PFSK-1 (cell line): ENCODE results near the gene ZNF655.

Experiments used
- FOXP2 ChIP-seq: optimal IDR thresholded peaks from 2 replicates; pipeline ENCODE3; 2011; ENCODE audit warnings: borderline replicate concordance, control low read depth, inconsistent platforms; ENCODE audit not compliant: insufficient read depth; ENCODE audit errors: extremely low read length, extremely low read depth
- POLR2AphosphoS5 ChIP-seq: IDR thresholded peaks from 2 replicates; pipeline ENCODE4 v1.6.1; 2012; ENCODE audit warnings: low read depth, mild to moderate bottlenecking, control low read depth, low read length, moderate library complexity
- REST ChIP-seq, 2 experiments: IDR thresholded peaks; 2 replicates each; pipeline versions ENCODE4 v1.6.1 to v1.8.0; 2011 to 2012; ENCODE audit warnings: low read depth in 2 of 2, low read length in 2 of 2, control low read depth in 1 of 2, inconsistent platforms in 1 of 2, mild to moderate bottlenecking in 1 of 2, moderate library complexity in 1 of 2; ENCODE audit not compliant: insufficient read depth in 1 of 2
- SIN3A ChIP-seq: IDR thresholded peaks from 2 replicates; pipeline ENCODE4 v1.6.1; 2012; ENCODE audit warnings: mild to moderate bottlenecking, low read length, moderate library complexity, borderline replicate concordance; ENCODE audit not compliant: insufficient read depth
- TAF1 ChIP-seq: IDR thresholded peaks from 2 replicates; pipeline ENCODE4 v1.6.1; 2012; ENCODE audit warnings: low read length, control low read depth, borderline replicate concordance; ENCODE audit not compliant: insufficient read depth

Gene ZNF655

GRCh38 chr7:99615989-99616358 lies 57.5 kb downstream of the ZNF655 start:
- TF ChIP-seq REST (IDR thresholded peaks at IDR 0.05; ENCODE audit: insufficient read depth in 1 of 2, low read depth in 2 of 2, low read length in 2 of 2): no peak
- TF ChIP-seq SIN3A: no peak
- no peak for TF ChIP-seq POLR2AphosphoS5
- no peak for TF ChIP-seq FOXP2
- TF ChIP-seq TAF1: no peak

- 0 out of 2 replicates have a peak, but pooled peaks have one; percentile 23 for TF ChIP-seq SIN3A
- peak; percentile 40 to 62; a peak in 1 of 4 replicates for TF ChIP-seq REST (IDR thresholded peaks at IDR 0.05; ENCODE audit: insufficient read depth in 1 of 2, low read depth in 2 of 2, low read length in 2 of 2)
- TF ChIP-seq POLR2AphosphoS5: peak; percentile 89
- TF ChIP-seq FOXP2: peak; percentile 68
- TF ChIP-seq TAF1: peak; percentile 93
Observed at GRCh38 chr7:99616359-99617191, 58.1 kb downstream of the ZNF655 start, which contains the start of gene ZSCAN25. Gene ZSCAN25 (plus strand): TSS chr7:99616946. CDS start chr7:99619607, 2,661 bp downstream.

- no peak for TF ChIP-seq REST (IDR thresholded peaks at IDR 0.05; ENCODE audit: insufficient read depth in 1 of 2, low read depth in 2 of 2, low read length in 2 of 2)
- no peak for TF ChIP-seq FOXP2
- TF ChIP-seq SIN3A: no peak
- TF ChIP-seq TAF1: no peak
- no peak for TF ChIP-seq POLR2AphosphoS5
Observed at GRCh38 chr7:99617192-99617781, 58.8 kb downstream of the ZNF655 start.

GRCh38 chr7:99618726-99619125 lies 60.3 kb downstream of the ZNF655 start:
- TF ChIP-seq TAF1 (no peak), SIN3A (no peak)

GRCh38 chr7:99619571-99620130 lies 61.2 kb downstream of the ZNF655 start:
- TF ChIP-seq FOXP2 (no peak), SIN3A (no peak), POLR2AphosphoS5 (no peak), TAF1 (no peak)

DNA sequence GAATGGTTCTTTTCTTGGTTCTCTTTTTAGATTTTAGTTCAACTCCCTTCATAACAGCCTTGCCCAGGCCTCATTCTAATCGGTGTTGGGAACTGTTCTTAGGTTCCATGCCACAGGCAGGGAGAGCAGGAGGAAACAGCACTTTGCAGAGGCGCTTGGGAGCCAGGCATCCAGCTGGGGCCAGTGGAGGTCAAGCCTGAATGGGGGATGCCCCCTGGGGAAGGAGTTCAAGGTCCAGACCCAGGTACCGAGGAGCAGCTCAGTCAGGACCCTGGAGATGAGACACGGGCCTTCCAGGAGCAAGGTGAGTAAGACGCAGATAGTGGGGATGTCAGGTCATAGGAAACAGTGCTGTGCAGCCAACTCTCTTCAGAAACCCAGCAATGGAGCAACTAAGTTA lies 62.8 kb downstream of the ZNF655 start:
- TF ChIP-seq REST (IDR thresholded peaks at IDR 0.05; ENCODE audit: insufficient read depth in 1 of 2, low read depth in 2 of 2, low read length in 2 of 2) (no peak), FOXP2 (no peak), SIN3A (no peak), TAF1 (no peak), POLR2AphosphoS5 (no peak)
